ENCODE measurements around the gene LYZL6.

DNA sequence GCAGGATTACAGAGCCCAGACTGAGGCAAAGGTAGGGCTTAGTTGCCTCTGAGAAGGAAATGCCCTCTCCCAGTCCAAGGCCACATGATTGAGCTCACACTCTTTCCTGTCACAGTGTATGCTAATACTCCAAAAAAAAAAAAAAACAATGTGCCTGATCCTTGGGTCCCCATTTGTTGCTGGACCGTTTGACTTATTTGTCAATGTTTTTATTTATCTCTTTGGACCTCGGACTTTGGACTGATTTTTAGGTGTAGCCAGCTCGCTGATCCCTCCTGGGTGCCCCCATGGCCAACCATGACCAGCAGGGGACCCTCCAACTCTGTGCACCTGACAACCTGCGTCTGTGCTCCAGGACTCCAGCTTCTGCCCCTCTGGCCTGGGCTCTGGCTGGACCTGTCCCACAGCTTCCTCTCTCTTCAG lies 38.4 kb upstream of the LYZL6 start:
- TF ChIP-seq, protein P1, sequence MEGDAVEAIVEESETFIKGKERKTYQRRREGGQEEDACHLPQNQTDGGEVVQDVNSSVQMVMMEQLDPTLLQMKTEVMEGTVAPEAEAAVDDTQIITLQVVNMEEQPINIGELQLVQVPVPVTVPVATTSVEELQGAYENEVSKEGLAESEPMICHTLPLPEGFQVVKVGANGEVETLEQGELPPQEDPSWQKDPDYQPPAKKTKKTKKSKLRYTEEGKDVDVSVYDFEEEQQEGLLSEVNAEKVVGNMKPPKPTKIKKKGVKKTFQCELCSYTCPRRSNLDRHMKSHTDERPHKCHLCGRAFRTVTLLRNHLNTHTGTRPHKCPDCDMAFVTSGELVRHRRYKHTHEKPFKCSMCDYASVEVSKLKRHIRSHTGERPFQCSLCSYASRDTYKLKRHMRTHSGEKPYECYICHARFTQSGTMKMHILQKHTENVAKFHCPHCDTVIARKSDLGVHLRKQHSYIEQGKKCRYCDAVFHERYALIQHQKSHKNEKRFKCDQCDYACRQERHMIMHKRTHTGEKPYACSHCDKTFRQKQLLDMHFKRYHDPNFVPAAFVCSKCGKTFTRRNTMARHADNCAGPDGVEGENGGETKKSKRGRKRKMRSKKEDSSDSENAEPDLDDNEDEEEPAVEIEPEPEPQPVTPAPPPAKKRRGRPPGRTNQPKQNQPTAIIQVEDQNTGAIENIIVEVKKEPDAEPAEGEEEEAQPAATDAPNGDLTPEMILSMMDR (IDR thresholded peaks at IDR 0.05; ENCODE audit: poor library complexity) = peak; percentile 32
- TF ChIP-seq EZH2phosphoT487 (IDR thresholded peaks at IDR 0.05; ENCODE audit: low read depth, severe bottlenecking, unreplicated experiment) (no peak), EZH2 (IDR thresholded peaks at IDR 0.05; ENCODE audit: borderline replicate concordance) (no peak)

Measured in hepatocyte (in vitro differentiated cells).